DMS153 (cell line): ENCODE measurements around the gene SLC4A9.
A peak's percentile ranks its signal among the peaks of the same experiment; 100 is the strongest.

Source experiments
- DNase-seq: peaks from one replicate; lab custom pipeline; 2025; lab: John Stamatoyannopoulos, UW

SLC4A9 gene

DNA sequence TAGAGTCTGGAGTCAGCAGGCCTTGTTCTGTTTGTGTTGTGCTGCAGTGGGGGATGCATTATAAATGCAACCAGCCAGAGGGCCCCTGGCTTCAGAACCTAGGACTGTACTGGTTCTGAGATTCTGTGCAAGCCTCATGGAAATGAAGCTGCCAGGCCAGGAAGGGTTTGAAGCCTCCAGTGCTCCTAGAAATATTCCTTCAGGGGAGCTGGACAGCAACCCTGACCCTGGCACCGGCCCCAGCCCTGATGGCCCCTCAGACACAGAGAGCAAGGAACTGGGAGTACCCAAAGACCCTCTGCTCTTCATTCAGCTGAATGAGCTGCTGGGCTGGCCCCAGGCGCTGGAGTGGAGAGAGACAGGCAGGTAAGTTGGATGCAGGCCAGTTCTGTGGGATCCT is at the start of gene SLC4A9:
Gene SLC4A9 (plus strand): TSS at position 94 of the 400 bp plus-strand sequence. CDS start 43 bp downstream, at position 137.
- DNase-seq: no peak

- no peak for DNase-seq
These were observed 49.6 kb upstream of the SLC4A9 start for GRCh38 chr5:140310434-140310833.

- DNase-seq: no peak
These were observed 49.0 kb upstream of the SLC4A9 start for GRCh38 chr5:140311011-140311467.

GRCh38 chr5:140312067-140312790 is 47.8 kb upstream of the SLC4A9 start:
- no peak for DNase-seq

GRCh38 chr5:140312791-140313189 is 47.2 kb upstream of the SLC4A9 start:
- DNase-seq: no peak

GRCh38 chr5:140317859-140318258 is 42.1 kb upstream of the SLC4A9 start:
- DNase-seq: no peak

DNA sequence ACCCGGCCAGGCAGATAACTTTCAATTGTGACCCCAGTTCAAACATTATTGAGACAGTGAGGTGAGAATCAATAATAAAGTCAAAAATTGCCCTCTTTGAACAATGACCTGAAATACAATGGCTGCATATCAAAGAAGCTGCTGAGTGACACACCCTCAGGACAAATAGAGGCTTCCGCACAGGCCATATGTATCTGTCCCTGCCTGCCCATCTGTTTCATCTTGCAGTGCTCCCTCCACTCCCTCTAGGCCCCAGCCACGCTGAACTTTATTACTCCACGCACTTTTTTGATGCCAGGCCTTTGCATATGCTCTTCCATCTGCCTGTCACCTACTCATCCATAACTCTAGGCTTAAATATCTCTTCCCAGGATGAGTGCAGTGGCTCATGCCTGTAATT is 41.2 kb upstream of the SLC4A9 start:
- DNase-seq: no peak

GRCh38 chr5:140319833-140320232 is 40.2 kb upstream of the SLC4A9 start:
- DNase-seq: no peak

DNA sequence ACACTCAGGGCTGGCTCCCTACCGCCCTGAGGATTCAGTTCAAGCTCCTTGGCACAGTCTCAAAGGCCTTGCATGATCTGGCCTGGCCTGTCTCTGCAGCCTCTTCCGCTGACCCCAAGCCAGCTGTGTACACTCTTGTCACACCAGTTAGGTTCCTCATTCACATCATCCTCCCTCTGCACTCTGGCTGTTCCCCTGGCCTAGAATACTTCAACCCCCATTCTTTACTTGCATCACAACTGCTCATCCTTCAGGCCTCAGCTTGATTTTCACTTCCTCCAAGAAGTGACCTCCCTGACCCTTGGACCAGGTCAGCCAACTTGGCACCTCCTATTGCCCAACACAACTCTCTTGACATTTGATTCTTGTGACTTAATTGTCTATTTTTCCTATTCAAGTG is 38.2 kb upstream of the SLC4A9 start:
- no peak for DNase-seq

- no peak for DNase-seq
These were observed 37.0 kb upstream of the SLC4A9 start for GRCh38 chr5:140322751-140323731.

- no peak for DNase-seq
These were observed 35.9 kb upstream of the SLC4A9 start for GRCh38 chr5:140324041-140324600.

DNA sequence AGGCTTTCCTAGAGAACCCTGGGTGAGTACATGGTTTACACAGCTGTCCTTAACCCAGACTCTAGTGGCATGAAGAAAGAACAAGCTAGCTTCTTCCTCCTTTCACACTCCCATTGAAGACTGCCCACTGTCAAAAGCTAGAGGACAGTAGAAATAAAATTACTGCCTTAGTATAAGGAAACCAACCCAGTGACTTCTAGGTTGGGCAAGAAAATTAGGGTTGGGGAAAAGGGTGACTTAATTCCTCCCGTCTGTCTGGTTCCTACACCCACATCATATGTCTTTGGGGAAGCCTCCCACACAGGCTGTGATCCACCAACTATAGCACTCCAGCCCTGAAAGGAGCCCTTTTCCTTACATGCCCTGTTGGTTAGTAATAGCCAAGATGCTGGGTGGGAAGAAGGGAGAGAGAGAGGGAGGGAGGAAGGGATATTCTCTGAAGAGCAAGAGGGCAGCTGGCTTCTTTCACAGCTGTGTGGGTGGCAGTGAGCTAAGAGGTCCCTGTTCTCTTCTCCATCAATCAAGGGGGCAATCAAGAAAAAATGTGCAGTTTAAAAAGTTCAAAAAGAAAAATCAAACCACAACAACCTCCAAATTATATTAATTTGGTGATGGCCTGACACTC is 35.3 kb upstream of the SLC4A9 start:
- no peak for DNase-seq

- no peak for DNase-seq
These were observed 34.5 kb upstream of the SLC4A9 start for GRCh38 chr5:140325486-140325885.

DNA sequence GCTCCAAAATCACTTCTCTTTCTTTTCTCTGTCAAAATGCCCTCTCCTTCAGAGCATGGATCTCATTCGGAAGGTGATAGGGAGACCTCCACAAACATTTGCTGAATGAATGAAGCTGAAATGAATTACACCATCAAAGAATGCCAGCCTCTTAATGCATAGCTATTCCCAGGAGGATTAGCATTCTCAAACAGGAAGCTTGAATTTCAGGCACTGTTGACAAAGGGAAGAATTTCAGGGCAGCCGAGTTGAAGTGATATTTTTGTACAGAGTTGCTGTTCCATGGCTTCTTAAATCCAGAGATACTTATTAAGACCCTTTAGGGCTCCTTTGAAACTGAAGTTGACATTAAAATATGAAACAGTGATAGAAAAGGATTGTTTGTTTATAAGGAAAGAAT is 32.4 kb upstream of the SLC4A9 start:
- peak; percentile 11 for DNase-seq

- no peak for DNase-seq
These were observed 31.8 kb upstream of the SLC4A9 start for GRCh38 chr5:140328036-140328764.

DNA sequence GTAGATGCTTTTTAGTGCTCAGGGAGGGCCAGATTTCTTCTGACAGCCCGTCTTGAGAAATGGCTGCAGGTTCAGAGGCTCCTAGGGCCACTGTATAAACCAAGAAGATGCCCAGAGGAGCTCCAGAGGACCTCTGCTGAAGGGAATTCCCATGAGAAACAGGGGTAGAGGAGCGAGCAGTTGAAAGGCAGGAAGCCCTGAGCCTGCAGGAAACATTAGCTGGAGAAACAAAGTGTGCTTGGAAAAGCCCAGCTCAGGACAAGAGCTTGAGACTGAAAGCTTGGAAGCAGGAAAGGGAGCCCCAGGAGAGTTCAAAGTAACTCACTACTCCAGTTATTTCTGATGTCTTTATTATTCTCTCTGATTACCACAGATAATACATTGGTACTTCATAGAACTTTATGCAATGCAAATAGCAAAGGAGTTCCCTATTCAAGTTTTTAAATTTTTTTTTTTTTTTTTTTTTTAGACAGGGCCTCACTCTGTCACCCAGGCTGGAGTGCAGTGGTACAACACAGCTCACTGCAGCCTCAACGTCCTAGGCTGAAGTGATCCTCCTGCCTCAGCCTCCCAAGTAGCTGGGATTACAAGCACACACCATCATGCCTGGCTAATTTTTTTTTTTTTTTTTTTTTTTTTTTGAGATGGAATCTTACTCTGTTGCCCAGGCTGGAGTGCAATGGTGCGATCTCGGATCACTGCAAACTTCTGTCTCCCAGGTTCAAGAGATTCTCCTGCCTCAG is 30.1 kb upstream of the SLC4A9 start:
- no peak for DNase-seq

GRCh38 chr5:140331638-140332037 is 28.4 kb upstream of the SLC4A9 start:
- no peak for DNase-seq

- DNase-seq: no peak
These were observed 23.6 kb upstream of the SLC4A9 start for GRCh38 chr5:140336388-140336787.

- no peak for DNase-seq
These were observed 22.1 kb upstream of the SLC4A9 start for GRCh38 chr5:140337880-140338279.

GRCh38 chr5:140338336-140338735 is 21.7 kb upstream of the SLC4A9 start:
- DNase-seq: no peak

DNA sequence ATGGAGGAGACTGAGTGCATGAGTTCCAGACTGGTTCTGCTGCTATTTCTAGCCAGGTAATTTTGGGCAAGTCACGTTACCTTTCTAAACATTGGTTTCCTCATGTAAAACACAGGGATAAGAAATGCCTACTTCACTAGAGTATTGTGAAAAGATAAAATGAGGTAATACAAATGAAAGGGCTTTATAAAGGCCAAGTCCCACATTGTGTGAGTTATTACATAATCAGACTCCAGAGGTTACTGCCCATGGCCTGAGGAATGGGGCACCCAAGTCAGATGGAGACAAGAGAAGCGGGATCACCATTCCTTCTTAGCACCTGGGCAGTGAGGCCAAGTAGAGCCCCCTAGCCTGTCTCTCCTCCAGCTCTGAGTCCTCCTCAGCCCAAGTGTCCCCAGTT is 21.1 kb upstream of the SLC4A9 start:
- no peak for DNase-seq
